Activated CD8-positive, alpha-beta memory T cell treated with anti-CD3 and anti-CD28 coated beads for 36 hours (primary cell): Measurements from ENCODE around the gene PCDHGB4. TPM values are rescaled to one million over a fixed set of nuclear protein-coding genes. Genes with fewer than 3 reads are reported as not detected.
"Not testable (repeated sequence)": the region's sequence is repeated elsewhere in the genome, so short reads cannot be mapped to it uniquely, and the experiment has no call there.

Source experiments
- CTCF ChIA-PET: fragments of 350-600 bp; sonication (Branson Sonifier 250); formaldehyde crosslinking; loops from one replicate; lab custom pipeline; 2021; ENCODE audit warnings: antibody characterized with exemption; lab: Charles Lee
- POLR2A ChIA-PET: fragments of 350-600 bp; sonication (Branson Sonifier 250); formaldehyde crosslinking; loops from one replicate; lab custom pipeline; 2021; ENCODE audit warnings: antibody characterized with exemption; lab: Charles Lee
- total RNA-seq, 2 experiments: library from RNA; stranded (reverse); gene quantifications; one replicate each; pipeline ENCODE4 v1.2.3, GENCODE V29; 2021

Gene PCDHGB4
- total RNA-seq, 2 experiments from 2014 or later: 0.04 to 0.06 TPM

DNA sequence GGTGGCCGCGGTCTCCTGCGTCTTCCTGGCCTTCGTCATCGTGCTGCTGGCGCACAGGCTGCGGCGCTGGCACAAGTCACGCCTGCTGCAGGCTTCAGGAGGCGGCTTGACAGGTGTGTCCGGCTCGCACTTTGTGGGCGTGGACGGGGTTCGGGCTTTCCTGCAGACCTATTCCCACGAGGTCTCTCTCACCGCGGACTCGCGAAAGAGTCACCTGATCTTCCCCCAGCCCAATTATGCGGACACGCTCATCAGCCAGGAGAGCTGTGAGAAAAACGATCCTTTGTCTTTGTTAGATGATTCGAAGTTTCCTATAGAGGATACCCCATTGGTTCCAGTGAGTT lies 27.7 kb downstream of the PCDHGB4 start:
- CTCF ChIA-PET: interaction anchor here (1.5 kb wide), 1 partner anchor 99 kb away, joined by 3 read pairs; no protein-coding TSS in a partner anchor
- POLR2A ChIA-PET: not testable (repeated sequence)

DNA sequence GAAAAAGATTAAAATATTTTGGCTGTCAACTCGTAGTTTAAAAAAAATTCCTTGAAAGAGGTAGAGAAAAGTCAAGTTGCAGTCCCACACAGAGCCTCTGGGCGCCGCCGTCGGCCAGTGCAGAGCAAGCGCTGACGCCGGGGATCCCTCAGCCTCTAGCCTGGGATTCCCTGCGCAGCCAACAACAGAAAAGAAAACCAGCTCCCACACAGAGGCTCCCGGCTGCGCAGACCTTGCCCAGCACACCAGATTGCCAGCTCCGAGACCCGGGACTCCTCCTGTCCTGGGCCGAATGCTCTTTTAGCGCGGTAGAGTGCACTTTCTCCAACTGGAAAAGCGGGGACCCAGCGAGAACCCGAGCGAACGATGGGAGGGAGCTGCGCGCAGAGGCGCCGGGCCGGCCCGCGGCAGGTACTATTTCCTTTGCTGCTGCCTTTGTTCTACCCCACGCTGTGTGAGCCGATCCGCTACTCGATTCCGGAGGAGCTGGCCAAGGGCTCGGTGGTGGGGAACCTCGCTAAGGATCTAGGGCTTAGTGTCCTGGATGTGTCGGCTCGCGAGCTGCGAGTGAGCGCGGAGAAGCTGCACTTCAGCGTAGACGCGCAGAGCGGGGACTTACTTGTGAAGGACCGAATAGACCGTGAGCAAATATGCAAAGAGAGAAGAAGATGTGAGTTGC lies 30.1 kb downstream of the PCDHGB4 start, which contains the start of gene PCDHGB7:
TSS of gene PCDHGB7 (plus strand) at position 184 of the 679 bp plus-strand sequence. CDS start at position 367, 183 bp downstream.
- CTCF ChIA-PET: interaction anchor here (0.7 to 1.6 kb wide), 4 partner anchors 96 to 147 kb away, joined by 3 to 5 read pairs (median 3); no protein-coding TSS in a partner anchor
- POLR2A ChIA-PET: not testable (repeated sequence)

DNA sequence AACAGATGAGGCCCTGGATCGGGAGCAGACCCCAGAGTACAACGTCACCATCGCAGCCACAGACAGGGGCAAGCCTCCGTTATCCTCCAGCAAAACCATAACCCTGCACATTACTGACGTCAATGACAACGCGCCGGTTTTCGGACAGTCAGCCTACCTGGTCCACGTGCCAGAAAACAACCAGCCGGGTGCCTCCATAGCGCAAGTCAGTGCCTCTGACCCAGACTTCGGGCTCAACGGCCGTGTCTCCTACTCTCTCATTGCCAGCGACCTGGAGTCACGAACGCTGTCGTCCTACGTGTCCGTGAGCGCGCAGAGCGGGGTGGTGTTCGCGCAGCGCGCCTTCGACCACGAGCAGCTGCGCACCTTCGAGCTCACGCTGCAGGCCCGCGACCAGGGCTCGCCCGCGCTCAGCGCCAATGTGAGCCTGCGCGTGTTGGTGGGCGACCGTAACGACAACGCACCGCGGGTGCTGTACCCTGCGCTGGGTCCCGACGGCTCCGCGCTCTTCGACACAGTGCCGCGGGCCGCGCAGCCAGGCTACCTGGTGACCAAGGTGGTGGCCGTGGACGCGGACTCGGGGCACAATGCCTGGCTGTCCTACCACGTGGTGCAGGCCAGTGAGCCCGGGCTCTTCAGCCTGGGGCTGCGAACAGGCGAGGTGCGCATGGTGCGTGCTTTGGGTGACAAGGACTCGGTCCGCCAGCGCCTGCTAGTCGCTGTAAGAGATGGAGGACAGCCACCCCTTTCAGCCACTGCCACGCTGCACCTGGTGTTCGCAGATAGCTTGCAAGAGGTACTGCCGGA lies 31.8 kb downstream of the PCDHGB4 start:
- ChIA-PET CTCF (interaction anchor here (1.2 kb wide), 1 partner anchor 49 kb away, joined by 3 read pairs; the partner anchor contains the start of gene PCDHGB3), POLR2A (no interaction called here)

DNA sequence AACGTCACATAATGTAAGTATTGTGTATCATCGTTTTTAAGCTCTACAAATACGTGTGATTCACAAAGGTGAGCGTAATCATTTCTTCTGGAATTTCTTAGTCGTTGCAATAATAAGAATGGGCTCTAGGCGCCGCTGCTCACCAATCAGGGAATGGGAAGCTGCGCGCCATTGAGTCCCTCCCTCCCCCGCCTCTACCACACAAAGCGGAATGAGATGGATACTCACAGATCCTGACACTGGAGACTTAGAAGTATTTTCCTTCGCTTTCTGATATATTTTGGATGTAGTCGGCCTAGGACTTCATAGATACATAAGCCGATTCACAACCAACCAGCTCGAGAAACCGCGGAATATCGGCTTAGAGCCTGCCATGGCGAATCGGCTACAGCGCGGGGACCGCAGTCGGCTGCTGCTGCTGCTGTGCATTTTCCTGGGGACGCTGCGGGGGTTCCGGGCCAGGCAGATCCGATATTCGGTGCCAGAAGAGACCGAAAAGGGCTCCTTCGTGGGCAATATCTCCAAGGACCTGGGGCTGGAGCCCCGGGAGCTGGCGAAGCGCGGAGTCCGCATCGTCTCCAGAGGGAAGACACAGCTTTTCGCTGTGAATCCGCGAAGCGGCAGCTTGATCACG lies 33.5 kb downstream of the PCDHGB4 start, which contains the start of gene PCDHGA11:
TSS of gene PCDHGA11 (plus strand) at position 197 of the 634 bp plus-strand sequence. CDS start at position 374, 177 bp downstream.
- POLR2A ChIA-PET: no interaction called here

DNA sequence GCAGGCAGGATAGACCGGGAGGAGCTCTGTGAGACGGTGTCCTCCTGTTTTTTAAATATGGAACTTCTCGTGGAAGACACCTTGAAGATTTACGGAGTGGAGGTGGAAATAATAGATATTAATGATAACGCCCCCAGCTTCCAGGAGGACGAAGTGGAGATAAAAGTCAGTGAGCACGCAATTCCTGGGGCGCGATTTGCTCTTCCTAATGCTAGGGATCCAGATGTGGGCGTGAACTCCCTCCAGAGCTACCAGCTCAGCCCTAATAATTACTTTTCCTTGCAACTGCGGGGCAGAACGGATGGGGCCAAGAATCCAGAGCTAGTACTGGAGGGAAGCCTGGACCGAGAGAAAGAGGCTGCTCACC lies 34.0 kb downstream of the PCDHGB4 start:
- CTCF ChIA-PET: interaction anchor here (1.1 to 2.0 kb wide), 6 partner anchors 9 to 565 kb away, joined by 3 to 7 read pairs (median 4); partner anchors contain the start of genes PCDHGA10 and PCDHGA12
- POLR2A ChIA-PET: no interaction called here

More for the DNA sequence above, 33.5 kb downstream of the PCDHGB4 start, which contains the start of gene PCDHGA11:
- CTCF ChIA-PET: interaction anchor here (1.1 to 2.0 kb wide), 6 partner anchors 8 to 565 kb away, joined by 3 to 7 read pairs (median 4); partner anchors contain the start of genes PCDHGA10, PCDHGA12 and PCDHGB3

DNA sequence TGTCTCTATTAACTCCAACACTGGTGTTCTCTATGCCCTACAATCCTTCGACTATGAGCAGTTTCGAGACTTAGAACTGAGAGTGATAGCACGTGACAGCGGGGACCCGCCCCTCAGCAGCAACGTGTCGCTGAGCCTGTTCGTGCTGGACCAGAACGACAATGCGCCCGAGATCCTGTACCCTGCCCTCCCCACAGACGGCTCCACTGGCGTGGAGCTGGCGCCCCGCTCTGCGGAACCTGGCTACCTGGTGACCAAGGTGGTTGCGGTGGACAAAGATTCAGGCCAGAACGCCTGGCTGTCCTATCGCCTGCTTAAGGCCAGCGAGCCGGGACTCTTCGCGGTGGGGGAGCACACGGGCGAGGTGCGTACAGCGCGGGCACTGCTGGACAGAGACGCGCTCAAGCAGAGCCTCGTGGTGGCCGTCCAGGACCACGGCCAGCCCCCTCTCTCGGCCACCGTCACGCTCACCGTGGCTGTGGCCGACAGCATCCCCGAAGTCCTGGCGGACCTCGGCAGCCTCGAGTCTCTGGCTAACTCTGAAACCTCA lies 35.3 kb downstream of the PCDHGB4 start:
- CTCF ChIA-PET: interaction anchor here (1.1 to 1.3 kb wide), 2 partner anchors 95 to 136 kb away, joined by 3 read pairs; no protein-coding TSS in a partner anchor
- POLR2A ChIA-PET: no interaction called here

DNA sequence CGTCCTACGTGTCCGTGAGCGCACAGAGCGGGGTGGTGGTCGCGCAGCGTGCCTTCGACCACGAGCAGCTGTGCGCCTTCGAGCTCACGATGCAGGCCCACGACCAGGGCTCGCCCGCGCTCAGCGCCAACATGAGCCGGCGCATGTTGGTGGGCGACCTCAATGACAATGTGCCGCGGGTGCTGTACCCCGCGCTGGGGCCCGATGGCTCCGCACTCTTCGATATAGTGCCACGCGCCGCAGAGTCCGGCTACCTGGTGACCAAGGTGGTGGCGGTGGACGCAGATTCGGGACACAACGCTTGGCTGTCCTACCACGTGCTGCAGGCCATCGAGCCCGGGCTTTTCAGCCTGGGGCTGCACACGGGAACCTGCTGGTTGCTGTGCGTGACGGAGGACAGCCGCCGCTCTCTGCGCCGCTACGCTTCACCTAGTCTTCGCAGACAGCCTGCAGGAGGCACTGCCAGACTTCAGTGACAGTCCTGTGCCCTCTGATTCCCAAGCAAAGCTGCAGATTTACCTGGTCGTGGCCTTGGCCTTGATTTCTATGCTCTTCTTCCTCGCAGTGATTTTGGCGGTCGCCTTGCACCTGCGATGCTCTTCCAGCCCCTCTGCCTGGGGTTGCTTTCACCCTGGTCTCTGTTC lies 40.4 kb downstream of the PCDHGB4 start:
- CTCF ChIA-PET: no interaction called here

DNA sequence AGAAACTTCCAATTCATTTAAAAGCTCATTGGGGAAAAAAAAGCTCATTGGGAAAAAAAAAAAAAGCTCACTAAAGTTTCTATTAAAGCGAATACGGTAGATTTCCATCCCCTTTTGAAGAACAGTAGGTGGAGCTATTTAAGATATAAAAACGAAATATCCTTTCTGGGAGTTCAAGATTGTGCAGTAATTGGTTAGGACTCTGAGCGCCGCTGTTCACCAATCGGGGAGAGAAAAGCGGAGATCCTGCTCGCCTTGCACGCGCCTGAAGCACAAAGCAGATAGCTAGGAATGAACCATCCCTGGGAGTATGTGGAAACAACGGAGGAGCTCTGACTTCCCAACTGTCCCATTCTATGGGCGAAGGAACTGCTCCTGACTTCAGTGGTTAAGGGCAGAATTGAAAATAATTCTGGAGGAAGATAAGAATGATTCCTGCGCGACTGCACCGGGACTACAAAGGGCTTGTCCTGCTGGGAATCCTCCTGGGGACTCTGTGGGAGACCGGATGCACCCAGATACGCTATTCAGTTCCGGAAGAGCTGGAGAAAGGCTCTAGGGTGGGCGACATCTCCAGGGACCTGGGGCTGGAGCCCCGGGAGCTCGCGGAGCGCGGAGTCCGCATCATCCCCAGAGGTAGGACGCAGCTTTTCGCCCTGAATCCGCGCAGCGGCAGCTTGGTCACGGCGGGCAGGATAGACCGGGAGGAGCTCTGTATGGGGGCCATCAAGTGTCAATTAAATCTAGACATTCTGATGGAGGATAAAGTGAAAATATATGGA lies 43.0 kb downstream of the PCDHGB4 start, which contains the start of gene PCDHGA12:
TSS of gene PCDHGA12 (plus strand) at position 176 of the 782 bp plus-strand sequence. CDS start at position 429, 253 bp downstream.
- POLR2A ChIA-PET: interaction anchor here (0.6 kb wide), 2 partner anchors 9 to 133 kb away, joined by 3 read pairs; no protein-coding TSS in a partner anchor
- CTCF ChIA-PET: interaction anchor here (1.2 to 2.1 kb wide), 6 partner anchors 9 to 304 kb away, joined by 3 to 7 read pairs (median 4); partner anchors contain the start of genes PCDHGA10, PCDHGA11 and PCDHGB4

More for the DNA sequence above, 40.4 kb downstream of the PCDHGB4 start:
- POLR2A ChIA-PET: no interaction called here

DNA sequence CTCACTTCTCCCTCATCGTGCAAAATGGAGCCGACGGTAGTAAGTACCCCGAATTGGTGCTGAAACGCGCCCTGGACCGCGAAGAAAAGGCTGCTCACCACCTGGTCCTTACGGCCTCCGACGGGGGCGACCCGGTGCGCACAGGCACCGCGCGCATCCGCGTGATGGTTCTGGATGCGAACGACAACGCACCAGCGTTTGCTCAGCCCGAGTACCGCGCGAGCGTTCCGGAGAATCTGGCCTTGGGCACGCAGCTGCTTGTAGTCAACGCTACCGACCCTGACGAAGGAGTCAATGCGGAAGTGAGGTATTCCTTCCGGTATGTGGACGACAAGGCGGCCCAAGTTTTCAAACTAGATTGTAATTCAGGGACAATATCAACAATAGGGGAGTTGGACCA lies 43.8 kb downstream of the PCDHGB4 start:
- ChIA-PET CTCF (interaction anchor here (1.2 to 2.1 kb wide), 5 partner anchors 10 to 305 kb away, joined by 3 to 7 read pairs (median 4); partner anchors contain the start of genes PCDHGA10, PCDHGA11 and PCDHGB4), POLR2A (no interaction called here)

DNA sequence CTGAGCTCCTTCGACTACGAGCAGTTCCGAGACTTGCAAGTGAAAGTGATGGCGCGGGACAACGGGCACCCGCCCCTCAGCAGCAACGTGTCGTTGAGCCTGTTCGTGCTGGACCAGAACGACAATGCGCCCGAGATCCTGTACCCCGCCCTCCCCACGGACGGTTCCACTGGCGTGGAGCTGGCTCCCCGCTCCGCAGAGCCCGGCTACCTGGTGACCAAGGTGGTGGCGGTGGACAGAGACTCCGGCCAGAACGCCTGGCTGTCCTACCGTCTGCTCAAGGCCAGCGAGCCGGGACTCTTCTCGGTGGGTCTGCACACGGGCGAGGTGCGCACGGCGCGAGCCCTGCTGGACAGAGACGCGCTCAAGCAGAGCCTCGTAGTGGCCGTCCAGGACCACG lies 44.8 kb downstream of the PCDHGB4 start:
- POLR2A ChIA-PET, CTCF ChIA-PET: not testable (repeated sequence)

DNA sequence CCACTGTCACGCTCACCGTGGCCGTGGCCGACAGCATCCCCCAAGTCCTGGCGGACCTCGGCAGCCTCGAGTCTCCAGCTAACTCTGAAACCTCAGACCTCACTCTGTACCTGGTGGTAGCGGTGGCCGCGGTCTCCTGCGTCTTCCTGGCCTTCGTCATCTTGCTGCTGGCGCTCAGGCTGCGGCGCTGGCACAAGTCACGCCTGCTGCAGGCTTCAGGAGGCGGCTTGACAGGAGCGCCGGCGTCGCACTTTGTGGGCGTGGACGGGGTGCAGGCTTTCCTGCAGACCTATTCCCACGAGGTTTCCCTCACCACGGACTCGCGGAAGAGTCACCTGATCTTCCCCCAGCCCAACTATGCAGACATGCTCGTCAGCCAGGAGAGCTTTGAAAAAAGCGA lies 45.2 kb downstream of the PCDHGB4 start:
- CTCF ChIA-PET, POLR2A ChIA-PET: not testable (repeated sequence)

DNA sequence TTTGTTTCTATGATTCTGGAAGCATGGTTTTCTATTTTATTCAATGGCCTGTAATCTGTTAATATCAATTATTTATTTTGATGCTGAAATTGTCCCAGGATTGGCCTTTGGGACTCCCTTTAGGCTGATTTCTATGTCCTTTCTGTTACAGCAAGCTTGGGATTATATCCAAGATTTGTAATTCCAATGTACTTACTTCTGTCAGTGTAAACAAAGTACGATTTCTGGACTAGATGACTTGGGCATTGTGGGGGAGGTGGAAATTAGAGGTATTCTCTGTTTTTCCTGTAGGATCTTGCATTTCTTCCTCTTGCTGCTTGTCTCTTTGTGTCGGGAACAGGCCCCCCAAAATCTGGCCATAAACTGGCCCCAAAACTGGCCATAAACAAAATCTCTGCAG lies 46.5 kb downstream of the PCDHGB4 start:
- CTCF ChIA-PET: no interaction called here
- POLR2A ChIA-PET: no interaction called here

DNA sequence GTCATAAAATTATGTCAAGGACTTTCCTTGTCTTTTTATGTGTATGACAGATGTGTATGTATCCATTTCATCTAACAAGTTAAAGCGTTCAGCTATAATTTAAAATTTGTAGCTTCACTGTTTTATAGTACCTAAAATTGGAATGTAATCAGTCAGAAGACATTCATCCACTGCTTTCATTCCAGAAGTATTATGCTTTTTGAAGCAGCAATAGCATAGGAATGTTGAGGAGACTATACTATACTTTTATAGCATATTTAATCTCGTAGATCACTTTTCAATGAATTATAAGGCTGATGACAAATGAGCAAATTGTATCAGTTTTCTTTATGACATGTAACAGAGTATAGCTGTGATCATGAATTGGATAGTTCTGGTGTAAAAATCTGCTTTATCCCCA lies 49.7 kb downstream of the PCDHGB4 start:
- ChIA-PET CTCF (no interaction called here), POLR2A (no interaction called here)

DNA sequence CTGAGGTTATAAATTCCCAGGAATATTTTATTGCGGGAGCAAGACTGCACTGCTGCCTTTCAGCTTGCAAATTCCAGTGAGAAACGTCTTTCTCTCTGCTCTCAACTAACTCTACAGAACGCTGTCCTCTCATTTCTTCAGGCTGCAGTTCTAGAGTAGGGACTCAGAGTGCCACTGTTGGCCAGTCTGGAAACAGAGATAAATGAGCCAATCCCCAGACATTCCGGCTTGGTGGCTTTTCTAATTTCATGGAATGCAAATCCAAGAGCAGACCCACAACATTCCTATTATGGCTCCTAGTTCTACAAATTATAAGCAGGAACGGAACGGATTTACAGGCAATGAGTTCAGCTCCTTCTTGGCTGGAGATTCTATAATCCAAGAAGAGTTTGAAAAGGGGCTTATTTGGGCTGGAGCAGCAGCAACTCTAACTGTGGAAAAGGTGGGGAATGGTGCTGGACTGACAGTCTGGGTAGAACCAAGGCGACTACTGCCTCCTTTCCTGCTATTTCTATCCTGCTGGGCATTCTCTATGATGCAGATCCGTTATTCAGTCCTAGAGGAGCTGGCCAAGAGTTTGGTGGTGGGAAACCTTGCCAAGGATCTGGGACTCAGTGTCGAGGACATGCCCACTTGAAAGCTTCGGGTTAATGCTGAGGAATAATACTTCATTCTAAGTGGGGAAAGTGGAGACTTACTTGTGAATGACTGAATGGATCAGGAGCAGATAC lies 52.1 kb downstream of the PCDHGB4 start:
- ChIA-PET CTCF (interaction anchor here (1.3 kb wide), 1 partner anchor 71 kb away, joined by 3 read pairs; no protein-coding TSS in a partner anchor), POLR2A (interaction anchor here (0.7 kb wide), 1 partner anchor 9 kb away, joined by 3 read pairs; the partner anchor contains the start of gene PCDHGA12)
